ENCODE results near the gene CEP41.
A peak's percentile ranks its signal among the peaks of the same experiment; 100 is the strongest.

Gene CEP41

DNA sequence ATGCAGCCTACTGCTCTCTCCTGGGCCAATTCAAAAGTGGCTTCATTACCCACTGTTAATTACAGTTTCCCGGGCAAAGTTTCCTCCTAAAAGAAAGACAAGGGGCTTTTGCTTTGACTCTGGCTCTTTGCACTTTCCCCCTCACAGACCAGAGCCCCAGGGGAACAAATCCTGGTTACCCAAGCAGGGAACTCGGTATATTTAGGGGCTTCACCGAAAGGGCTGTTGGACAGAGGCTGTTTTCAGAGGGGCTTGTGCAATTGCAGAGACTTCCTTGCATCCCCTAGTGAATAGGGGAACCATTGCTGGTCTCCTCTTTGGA, 53.5 kb downstream of the CEP41 start:
- Histone ChIP-seq H3K14ac (ENCODE audit: low read length) (no peak overlapping the region), H4K8ac (ENCODE audit: low read depth, low read length) (no peak overlapping the region), H3K4me1 (ENCODE audit: control insufficient read depth in 2 of 2, insufficient read depth in 1 of 2, low read depth in 1 of 2, low read length in 2 of 2) (peaks cover 4 to 12% of the 10 kb centered on the region in 2 donors), H4K91ac (ENCODE audit: low read depth, low read length, poor library complexity) (peak overlapping the region; percentile 26), H2AFZ (ENCODE audit: low read length) (peak overlapping the region; percentile 30), H3K4ac (ENCODE audit: low read length) (no peak overlapping the region), H3K18ac (ENCODE audit: low read length) (no peak overlapping the region), H2BK15ac (ENCODE audit: low read length) (no peak overlapping the region), H2BK5ac (ENCODE audit: low read length) (no peak overlapping the region), H3K36me3 (replicated peaks in 1 of 2; ENCODE audit: control insufficient read depth in 2 of 2, insufficient read depth in 2 of 2, low read length in 2 of 2) (no peaks in the 10 kb centered on the region), H3K9me3 (replicated peaks in 1 of 2; ENCODE audit: control insufficient read depth in 2 of 2, insufficient read depth in 1 of 2, low read depth in 1 of 2, low read length in 2 of 2) (peaks cover 2 to 6% of the 10 kb centered on the region in 2 donors), H3K9ac (ENCODE audit: low read depth, low read length, poor library complexity) (no peak overlapping the region), H3K79me1 (ENCODE audit: low read depth, low read length) (no peaks in the 10 kb centered on the region), H2AK5ac (ENCODE audit: low read depth, low read length) (peak overlapping the region; percentile 30), H3K4me2 (ENCODE audit: insufficient read depth, low read length, poor library complexity, severe bottlenecking) (no peak overlapping the region), H2BK12ac (ENCODE audit: low read length) (no peak overlapping the region), H3K27ac (replicated peaks; ENCODE audit: low read length) (no peak overlapping the region), H3K27me3 (ENCODE audit: control insufficient read depth in 3 of 3, insufficient read depth in 3 of 3, low read depth in 1 of 3, low read length in 3 of 3) (no peaks in the 10 kb centered on the region), H3K4me3 (ENCODE audit: low read length in 2 of 2) (no peak overlapping the region), H2BK120ac (ENCODE audit: low read depth, low read length) (no peak overlapping the region), H3K23ac (ENCODE audit: low read depth, low read length, poor library complexity) (no peak overlapping the region)
- no peak for DNase-seq (ENCODE audit: low spot score)
- no CpG with 5 or more reads among the region's 3 CpGs for WGBS, 2 donors (ENCODE audit: extremely low coverage in 2 of 2, insufficient read length in 2 of 2, insufficient replicate concordance in 1 of 2)

DNA sequence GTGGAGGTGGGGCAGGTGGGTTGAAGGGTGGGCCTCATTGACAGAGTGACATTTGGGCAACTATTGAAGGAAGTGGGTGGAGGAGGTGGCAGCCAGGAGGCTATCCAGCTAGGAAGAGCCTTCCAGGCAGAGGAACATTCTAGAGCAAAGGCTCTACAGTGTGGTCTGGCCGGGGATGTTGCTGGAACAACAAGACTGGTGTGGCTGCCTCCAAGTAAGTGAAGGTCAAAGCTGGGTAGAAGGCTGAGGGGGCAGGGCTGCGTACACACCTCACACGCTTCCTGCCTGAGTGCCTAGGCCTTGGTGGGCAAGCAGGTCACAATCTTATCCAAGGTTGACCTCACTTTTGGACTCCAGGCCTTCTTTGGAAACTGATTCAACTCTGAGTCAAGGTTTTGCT, 53.9 kb downstream of the CEP41 start:
- H3K27ac ChIP-seq (replicated peaks; ENCODE audit: low read length): no peak overlapping the region
- no peak overlapping the region for H3K9ac ChIP-seq (ENCODE audit: low read depth, low read length, poor library complexity)
- H3K27me3 ChIP-seq (ENCODE audit: control insufficient read depth in 3 of 3, insufficient read depth in 3 of 3, low read depth in 1 of 3, low read length in 3 of 3): no peaks in the 10 kb centered on the region
- H2BK120ac ChIP-seq (ENCODE audit: low read depth, low read length): no peak overlapping the region
- H2AFZ ChIP-seq (ENCODE audit: low read length): no peak overlapping the region
- no peaks in the 10 kb centered on the region for H3K79me1 ChIP-seq (ENCODE audit: low read depth, low read length)
- DNase-seq (ENCODE audit: low spot score): no peak
- peaks cover 4 to 11% of the 10 kb centered on the region in 2 donors for H3K4me1 ChIP-seq (ENCODE audit: control insufficient read depth in 2 of 2, insufficient read depth in 1 of 2, low read depth in 1 of 2, low read length in 2 of 2)
- no peak overlapping the region for H3K23ac ChIP-seq (ENCODE audit: low read depth, low read length, poor library complexity)
- no peak overlapping the region for H2AK5ac ChIP-seq (ENCODE audit: low read depth, low read length)
- no peak overlapping the region for H3K18ac ChIP-seq (ENCODE audit: low read length)
- H2BK15ac ChIP-seq (ENCODE audit: low read length): no peak overlapping the region
- no peak overlapping the region for H3K4ac ChIP-seq (ENCODE audit: low read length)
- H4K91ac ChIP-seq (ENCODE audit: low read depth, low read length, poor library complexity): no peak overlapping the region
- H2BK12ac ChIP-seq (ENCODE audit: low read length): no peak overlapping the region
- no peak overlapping the region for H3K4me2 ChIP-seq (ENCODE audit: insufficient read depth, low read length, poor library complexity, severe bottlenecking)
- WGBS, 2 donors (ENCODE audit: extremely low coverage in 2 of 2, insufficient read length in 2 of 2, insufficient replicate concordance in 1 of 2): no CpG with 5 or more reads among the region's 3 CpGs
- H3K36me3 ChIP-seq (replicated peaks in 1 of 2; ENCODE audit: control insufficient read depth in 2 of 2, insufficient read depth in 2 of 2, low read length in 2 of 2): no peaks in the 10 kb centered on the region
- peaks cover 2 to 6% of the 10 kb centered on the region in 2 donors for H3K9me3 ChIP-seq (replicated peaks in 1 of 2; ENCODE audit: control insufficient read depth in 2 of 2, insufficient read depth in 1 of 2, low read depth in 1 of 2, low read length in 2 of 2)
- H3K14ac ChIP-seq (ENCODE audit: low read length): no peak overlapping the region
- H2BK5ac ChIP-seq (ENCODE audit: low read length): no peak overlapping the region
- H3K4me3 ChIP-seq (ENCODE audit: low read length in 2 of 2): no peak overlapping the region
- H4K8ac ChIP-seq (ENCODE audit: low read depth, low read length): no peak overlapping the region

DNA sequence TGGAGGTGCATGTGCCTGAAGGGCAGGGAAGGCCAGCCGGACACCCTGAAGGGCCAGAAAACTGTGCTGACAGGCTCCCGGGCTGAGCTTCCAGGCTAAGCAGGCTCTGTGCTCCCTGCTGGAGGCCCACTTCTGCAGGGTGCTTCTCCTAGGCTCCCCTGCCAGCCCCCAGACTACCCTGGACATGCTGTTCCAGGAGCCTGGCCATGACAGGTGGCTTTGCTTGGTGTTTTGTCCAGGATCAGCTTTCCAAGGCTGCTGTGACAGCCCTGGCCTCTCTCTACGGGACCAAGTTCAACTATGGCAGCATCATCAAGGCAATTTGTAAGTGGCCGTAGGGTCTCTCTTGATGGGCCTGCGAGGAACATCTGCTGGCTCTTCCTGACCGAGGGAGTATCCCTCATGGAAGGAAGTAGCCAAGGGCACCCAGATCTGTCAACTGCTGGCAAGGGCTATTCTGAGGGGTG, 55.2 kb downstream of the CEP41 start:
- Histone ChIP-seq H2AFZ (ENCODE audit: low read length) (no peak overlapping the region), H3K14ac (ENCODE audit: low read length) (no peak overlapping the region), H4K91ac (ENCODE audit: low read depth, low read length, poor library complexity) (no peak overlapping the region), H3K18ac (ENCODE audit: low read length) (peak overlapping the region; percentile 62), H4K8ac (ENCODE audit: low read depth, low read length) (no peak overlapping the region), H2BK120ac (ENCODE audit: low read depth, low read length) (no peak overlapping the region), H3K4me1 (ENCODE audit: control insufficient read depth in 2 of 2, insufficient read depth in 1 of 2, low read depth in 1 of 2, low read length in 2 of 2) (peaks cover 8 to 13% of the 10 kb centered on the region in 2 donors), H3K4me3 (ENCODE audit: low read length in 2 of 2) (no peak overlapping the region), H3K23ac (ENCODE audit: low read depth, low read length, poor library complexity) (no peak overlapping the region), H3K9me3 (replicated peaks in 1 of 2; ENCODE audit: control insufficient read depth in 2 of 2, insufficient read depth in 1 of 2, low read depth in 1 of 2, low read length in 2 of 2) (peaks cover 2 to 6% of the 10 kb centered on the region in 2 donors), H3K9ac (ENCODE audit: low read depth, low read length, poor library complexity) (no peak overlapping the region), H3K27me3 (ENCODE audit: control insufficient read depth in 3 of 3, insufficient read depth in 3 of 3, low read depth in 1 of 3, low read length in 3 of 3) (no peaks in the 10 kb centered on the region), H3K36me3 (replicated peaks in 1 of 2; ENCODE audit: control insufficient read depth in 2 of 2, insufficient read depth in 2 of 2, low read length in 2 of 2) (no peaks in the 10 kb centered on the region), H3K27ac (replicated peaks; ENCODE audit: low read length) (no peak overlapping the region), H3K79me1 (ENCODE audit: low read depth, low read length) (no peaks in the 10 kb centered on the region), H3K4me2 (ENCODE audit: insufficient read depth, low read length, poor library complexity, severe bottlenecking) (no peak overlapping the region), H2BK15ac (ENCODE audit: low read length) (no peak overlapping the region), H2BK12ac (ENCODE audit: low read length) (no peak overlapping the region), H3K4ac (ENCODE audit: low read length) (no peak overlapping the region), H2AK5ac (ENCODE audit: low read depth, low read length) (peak overlapping the region; percentile 23), H2BK5ac (ENCODE audit: low read length) (no peak overlapping the region)
- DNase-seq (ENCODE audit: low spot score): no peak
- WGBS, 2 donors (ENCODE audit: extremely low coverage in 2 of 2, insufficient read length in 2 of 2, insufficient replicate concordance in 1 of 2): no CpG with 5 or more reads among the region's 6 CpGs

DNA sequence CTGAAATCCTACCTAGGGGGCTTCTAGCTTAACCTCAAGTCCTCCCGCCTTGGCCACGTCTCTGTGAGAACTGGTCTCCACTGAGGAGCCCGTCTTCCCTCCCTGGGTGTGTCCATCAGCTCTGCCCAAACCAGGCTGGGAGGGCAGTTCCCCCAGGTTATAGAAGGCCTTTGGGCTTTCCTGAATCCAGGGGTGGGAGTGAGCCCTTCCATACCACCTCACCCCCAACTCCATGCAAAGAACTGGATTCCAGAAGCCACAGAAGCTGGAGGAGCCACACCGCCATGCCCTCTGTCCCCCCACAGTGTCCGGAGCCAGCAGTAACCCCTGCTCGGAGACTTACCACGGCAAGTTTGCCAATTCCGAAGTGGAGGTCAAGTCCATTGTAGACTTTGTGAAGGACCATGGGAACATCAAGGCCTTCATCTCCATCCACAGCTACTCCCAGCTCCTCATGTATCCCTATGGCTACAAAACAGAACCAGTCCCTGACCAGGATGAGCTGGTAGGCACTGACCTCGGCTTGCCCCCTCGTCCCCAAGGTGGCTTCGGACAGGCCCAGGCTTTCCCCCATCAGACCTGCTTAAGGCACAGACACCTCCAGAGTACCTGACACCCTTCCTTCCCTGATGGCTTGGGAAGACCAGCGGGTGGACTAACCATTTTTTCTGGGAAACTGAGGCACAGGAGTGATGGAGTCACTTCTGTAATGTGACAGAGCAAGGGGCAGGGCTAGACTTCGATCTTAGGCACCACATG, 55.8 kb downstream of the CEP41 start:
- no peaks in the 10 kb centered on the region for H3K27me3 ChIP-seq (ENCODE audit: control insufficient read depth in 3 of 3, insufficient read depth in 3 of 3, low read depth in 1 of 3, low read length in 3 of 3)
- H3K36me3 ChIP-seq (replicated peaks in 1 of 2; ENCODE audit: control insufficient read depth in 2 of 2, insufficient read depth in 2 of 2, low read length in 2 of 2): no peaks in the 10 kb centered on the region
- peak overlapping the region; percentile 72 for H3K18ac ChIP-seq (ENCODE audit: low read length)
- H2BK15ac ChIP-seq (ENCODE audit: low read length): peak overlapping the region; percentile 34
- H3K9ac ChIP-seq (ENCODE audit: low read depth, low read length, poor library complexity): no peak overlapping the region
- H2BK12ac ChIP-seq (ENCODE audit: low read length): no peak overlapping the region
- no peak for DNase-seq (ENCODE audit: low spot score)
- H3K4me3 ChIP-seq (ENCODE audit: low read length in 2 of 2): no peak overlapping the region
- H4K8ac ChIP-seq (ENCODE audit: low read depth, low read length): no peak overlapping the region
- no peak overlapping the region for H3K27ac ChIP-seq (replicated peaks; ENCODE audit: low read length)
- H3K79me1 ChIP-seq (ENCODE audit: low read depth, low read length): no peaks in the 10 kb centered on the region
- no peak overlapping the region for H3K14ac ChIP-seq (ENCODE audit: low read length)
- H4K91ac ChIP-seq (ENCODE audit: low read depth, low read length, poor library complexity): no peak overlapping the region
- H3K23ac ChIP-seq (ENCODE audit: low read depth, low read length, poor library complexity): peak overlapping the region; percentile 56
- no peak overlapping the region for H2AFZ ChIP-seq (ENCODE audit: low read length)
- H2AK5ac ChIP-seq (ENCODE audit: low read depth, low read length): peak overlapping the region; percentile 27
- WGBS, 2 donors (ENCODE audit: extremely low coverage in 2 of 2, insufficient read length in 2 of 2, insufficient replicate concordance in 1 of 2): no CpG with 5 or more reads among the region's 13 CpGs
- H3K9me3 ChIP-seq (replicated peaks in 1 of 2; ENCODE audit: control insufficient read depth in 2 of 2, insufficient read depth in 1 of 2, low read depth in 1 of 2, low read length in 2 of 2): peaks cover 2 to 6% of the 10 kb centered on the region in 2 donors
- H2BK5ac ChIP-seq (ENCODE audit: low read length): no peak overlapping the region
- H2BK120ac ChIP-seq (ENCODE audit: low read depth, low read length): no peak overlapping the region
- H3K4me2 ChIP-seq (ENCODE audit: insufficient read depth, low read length, poor library complexity, severe bottlenecking): no peak overlapping the region
- H3K4me1 ChIP-seq (ENCODE audit: control insufficient read depth in 2 of 2, insufficient read depth in 1 of 2, low read depth in 1 of 2, low read length in 2 of 2): peaks cover 14 to 18% of the 10 kb centered on the region in 2 donors
- H3K4ac ChIP-seq (ENCODE audit: low read length): no peak overlapping the region
